B cell (primary cell): ENCODE data around the gene TDRD6. TPM values are rescaled to one million over a fixed set of nuclear protein-coding genes. Genes with fewer than 3 reads are reported as not detected.

Source experiments
- ATAC-seq: fragments of 200-7000 bp; cut with Tn5 transposase; one replicate; pipeline ENCODE4 v1.10.0; 2021; ENCODE audit warnings: low read depth, mild to moderate bottlenecking, moderate number of reproducible peaks, moderate library complexity
- CTCF ChIA-PET: fragments of 350-600 bp; sonication (Branson Sonifier 250); formaldehyde crosslinking; loops from one replicate; lab custom pipeline; 2021; ENCODE audit warnings: antibody characterized with exemption, inconsistent platforms; lab: Charles Lee
- POLR2A ChIA-PET: fragments of 350-600 bp; sonication (Branson Sonifier 250); formaldehyde crosslinking; loops from one replicate; lab custom pipeline; 2021; ENCODE audit warnings: antibody characterized with exemption; lab: Charles Lee
- DNase-seq: peaks from one replicate; pipeline ENCODE4 v3.0.0; 2013
- H2AFZ ChIP-seq: 2 replicates; pipeline ENCODE4 v1.6.1; 2012; ENCODE audit warnings: mild to moderate bottlenecking, low read depth, low read length; ENCODE audit not compliant: insufficient read depth, poor library complexity, severe bottlenecking
- H3K27ac ChIP-seq, 2 donors: 1 replicate in 1 of 2; 2 replicates in 1 of 2; pipeline ENCODE4 v1.5.1; 2012 to 2013; ENCODE audit warnings: low read length in 2 of 2, mild to moderate bottlenecking in 2 of 2, moderate library complexity in 1 of 2
- H3K27me3 ChIP-seq, 4 experiments: fragments of 200-600 bp in 1 of 4; sonication (generic) in 1 of 4; replicated peaks in 1 of 4; 1 replicate in 2 of 4; 2 replicates in 2 of 4; pipeline versions ENCODE4 v1.6.1 to v1.7.0; 2013 to 2016; ENCODE audit warnings: low read length in 3 of 4, mild to moderate bottlenecking in 2 of 4, mixed read lengths in 1 of 4, moderate library complexity in 1 of 4; ENCODE audit not compliant: insufficient read depth in 4 of 4, control insufficient read depth in 3 of 4; ENCODE audit errors: control extremely low read depth in 1 of 4
- H3K36me3 ChIP-seq, 2 experiments: replicated peaks in 1 of 2; 1 replicate in 1 of 2; 2 replicates in 1 of 2; pipeline versions ENCODE4 v1.6.1 to v1.7.1; 2013; ENCODE audit warnings: low read length in 1 of 2; ENCODE audit not compliant: insufficient read depth in 2 of 2, control insufficient read depth in 1 of 2; ENCODE audit errors: control extremely low read depth in 1 of 2, extremely low read depth in 1 of 2
- H3K4me1 ChIP-seq, 2 donors: fragments of 200-600 bp in 1 of 2; sonication (generic) in 1 of 2; 1 replicate in 1 of 2; 2 replicates in 1 of 2; pipeline versions ENCODE4 v1.5.1 to v1.6.1; 2013 to 2017; ENCODE audit warnings: low read length in 2 of 2; ENCODE audit not compliant: control insufficient read depth in 2 of 2, insufficient read depth in 2 of 2
- H3K4me2 ChIP-seq: replicated peaks from 2 replicates; pipeline ENCODE3; 2012; ENCODE audit warnings: mild to moderate bottlenecking, low read depth, low read length; ENCODE audit not compliant: poor library complexity, severe bottlenecking
- H3K4me3 ChIP-seq, 5 experiments: fragments of 200-600 bp in 1 of 5; sonication (generic) in 1 of 5; 1 replicate in 3 of 5; 2 replicates in 2 of 5; pipeline versions ENCODE4 v1.5.1 to v1.7.0; 2011 to 2016; ENCODE audit warnings: low read length in 4 of 5, mild to moderate bottlenecking in 4 of 5, low read depth in 2 of 5, control low read depth in 1 of 5, moderate library complexity in 1 of 5; ENCODE audit not compliant: insufficient read depth in 1 of 5; ENCODE audit errors: control extremely low read depth in 1 of 5, extremely low read depth in 1 of 5
- H3K79me2 ChIP-seq: fragments of 200-600 bp; sonication (generic); one replicate; pipeline ENCODE4 v1.6.0; 2016; ENCODE audit warnings: low read length; ENCODE audit not compliant: control insufficient read depth, insufficient read depth
- H3K9ac ChIP-seq: fragments of 200-600 bp; sonication (generic); 2 replicates; pipeline ENCODE4 v1.6.1; 2017; ENCODE audit warnings: mild to moderate bottlenecking, low read length, moderate library complexity
- H3K9me3 ChIP-seq, 3 donors: one replicate each; pipeline versions ENCODE4 v1.6.1 to v1.7.1; 2013; ENCODE audit warnings: low read length in 2 of 3; ENCODE audit not compliant: control insufficient read depth in 2 of 3, insufficient read depth in 1 of 3; ENCODE audit errors: control extremely low read depth in 1 of 3
- H4K20me1 ChIP-seq: 2 replicates; pipeline ENCODE4 v1.6.0; 2012; ENCODE audit warnings: mild to moderate bottlenecking, low read length; ENCODE audit not compliant: insufficient read depth, control insufficient read depth, poor library complexity, severe bottlenecking
- H3K27ac Mint-ChIP-seq: one replicate; pipeline ENCODE4 v1.8.0; 2021; ENCODE audit warnings: mixed read lengths
- H3K27me3 Mint-ChIP-seq: one replicate; pipeline ENCODE4 v1.8.0; 2021; ENCODE audit warnings: mixed read lengths
- H3K4me1 Mint-ChIP-seq: one replicate; pipeline ENCODE4 v1.8.0; 2021; ENCODE audit warnings: mixed read lengths
- H3K4me3 Mint-ChIP-seq: one replicate; pipeline ENCODE4 v1.8.0; 2021; ENCODE audit warnings: mixed read lengths
- H3K9me3 Mint-ChIP-seq: one replicate; pipeline ENCODE4 v1.8.0; 2022; ENCODE audit warnings: mixed read lengths; ENCODE audit not compliant: insufficient read depth
- EZH2 ChIP-seq: IDR thresholded peaks from 2 replicates; pipeline ENCODE4 v1.6.1; 2012; ENCODE audit warnings: borderline replicate concordance, low read depth, mild to moderate bottlenecking, moderate library complexity, low read length; ENCODE audit not compliant: insufficient read depth, poor library complexity, severe bottlenecking
- WGBS: methylation state at CpG from one replicate; pipeline ENCODE4 v1.1.5; 2013; ENCODE audit warnings: missing lambda C conversion rate; ENCODE audit not compliant: insufficient coverage; 5-methylcytosine and 5-hydroxymethylcytosine counted together
- intact Hi-C: fragments of 100-400 bp; cut with micrococcal nuclease; formaldehyde crosslinking; loops from one replicate; pipeline ENCODE4 v1.10.0; 2022
- polyA plus RNA-seq: library from polyadenylated mRNA; depleted of rRNA; stranded (reverse); fragments of >200 nt; gene quantifications from 2 replicates; pipeline ENCODE4 v1.2.3, GENCODE V29; 2012
- total RNA-seq, 2 donors: library from RNA; stranded (reverse); fragments of 120-200 nt in 1 of 2; gene quantifications; 1 replicate in 1 of 2; 2 replicates in 1 of 2; pipeline versions ENCODE4 v1.2.3 to v1.2.4, GENCODE V29; 2013 to 2022
- TF ChIP-seq, protein P1 (sequence below): fragments of 200-600 bp; IDR thresholded peaks from one replicate; pipeline ENCODE4 v1.8.0; 2022; ENCODE audit warnings: antibody characterized with exemption, mild to moderate bottlenecking

Gene TDRD6
- total and polyA plus RNA-seq, 2 donors (not counting 1 experiment from before 2014, with no cell fraction given) = 0.01 TPM; not detected in 1

DNA sequence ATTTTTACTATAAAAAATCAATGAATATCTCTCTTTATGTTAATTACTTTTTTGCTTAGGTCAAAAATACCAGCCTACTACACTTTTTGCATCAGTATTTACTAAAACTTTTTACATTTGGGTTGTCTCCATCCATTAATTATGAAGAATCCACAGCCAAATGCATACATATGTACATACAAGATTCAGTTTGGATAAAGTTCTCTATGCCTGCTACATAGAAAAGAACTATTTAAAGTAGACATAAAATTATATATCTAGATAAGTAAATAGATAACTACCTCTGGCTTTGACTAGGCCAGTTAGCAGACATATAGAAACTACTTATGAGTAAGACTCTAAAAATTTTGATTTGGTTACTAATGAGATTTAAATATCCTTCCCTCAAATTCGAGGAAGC, 12.3 kb downstream of the TDRD6 start:
- H3K4me1 Mint-ChIP-seq = no peaks in the 10 kb centered on the region
- Histone ChIP-seq H3K4me2 (no peak overlapping the region), H3K4me1 (no peaks in the 10 kb centered on the region), H3K36me3 (no peaks in the 10 kb centered on the region), H3K27me3 (peaks cover 0 to 9% (median 1%) of the 10 kb centered on the region in 4 experiments), H4K20me1 (no peaks in the 10 kb centered on the region), H3K9ac (no peak overlapping the region), H3K79me2 (no peaks in the 10 kb centered on the region), H3K4me3 (no peak overlapping the region), H2AFZ (no peak overlapping the region), H3K27ac (no peak overlapping the region), H3K9me3 (no peaks in the 10 kb centered on the region)
- ChIA-PET POLR2A (no interaction called here), CTCF (no interaction called here)
- ATAC-seq (no peak), DNase-seq (no peak)
- H3K27me3 Mint-ChIP-seq = peaks cover 25% of the 10 kb centered on the region
- intact Hi-C loops = no loop called here
- WGBS = no CpG with 5 or more reads among the region's 1 CpG
- no peak overlapping the region for H3K27ac Mint-ChIP-seq
- TF ChIP-seq, protein P1, sequence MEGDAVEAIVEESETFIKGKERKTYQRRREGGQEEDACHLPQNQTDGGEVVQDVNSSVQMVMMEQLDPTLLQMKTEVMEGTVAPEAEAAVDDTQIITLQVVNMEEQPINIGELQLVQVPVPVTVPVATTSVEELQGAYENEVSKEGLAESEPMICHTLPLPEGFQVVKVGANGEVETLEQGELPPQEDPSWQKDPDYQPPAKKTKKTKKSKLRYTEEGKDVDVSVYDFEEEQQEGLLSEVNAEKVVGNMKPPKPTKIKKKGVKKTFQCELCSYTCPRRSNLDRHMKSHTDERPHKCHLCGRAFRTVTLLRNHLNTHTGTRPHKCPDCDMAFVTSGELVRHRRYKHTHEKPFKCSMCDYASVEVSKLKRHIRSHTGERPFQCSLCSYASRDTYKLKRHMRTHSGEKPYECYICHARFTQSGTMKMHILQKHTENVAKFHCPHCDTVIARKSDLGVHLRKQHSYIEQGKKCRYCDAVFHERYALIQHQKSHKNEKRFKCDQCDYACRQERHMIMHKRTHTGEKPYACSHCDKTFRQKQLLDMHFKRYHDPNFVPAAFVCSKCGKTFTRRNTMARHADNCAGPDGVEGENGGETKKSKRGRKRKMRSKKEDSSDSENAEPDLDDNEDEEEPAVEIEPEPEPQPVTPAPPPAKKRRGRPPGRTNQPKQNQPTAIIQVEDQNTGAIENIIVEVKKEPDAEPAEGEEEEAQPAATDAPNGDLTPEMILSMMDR = no peak
- no peak for TF ChIP-seq EZH2
- H3K9me3 Mint-ChIP-seq = no peaks in the 10 kb centered on the region
- H3K4me3 Mint-ChIP-seq = no peak overlapping the region

DNA sequence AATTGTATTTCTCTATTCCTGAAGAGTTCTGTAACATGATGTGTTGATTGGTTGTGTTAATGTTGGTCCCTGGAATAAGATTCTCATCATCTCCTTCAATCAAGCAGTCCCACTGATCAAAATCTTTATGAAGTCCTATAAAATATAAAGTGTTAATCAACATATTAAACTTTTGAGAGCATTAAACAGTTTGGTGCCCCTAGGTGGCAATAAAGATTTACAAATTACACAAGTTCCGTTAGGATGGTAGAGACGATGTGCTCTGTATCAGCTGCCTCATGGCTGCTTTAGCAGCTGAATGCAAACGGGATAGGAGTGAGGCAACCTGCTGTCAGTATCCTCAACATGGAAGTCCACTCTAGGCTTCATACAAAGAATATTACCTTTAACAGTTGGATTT, 16.9 kb downstream of the TDRD6 start:
- no peak for ATAC-seq
- no CpG with 5 or more reads among the region's 3 CpGs for WGBS
- POLR2A ChIA-PET = no interaction called here

More for the DNA sequence above, 16.9 kb downstream of the TDRD6 start:
- Histone ChIP-seq H3K4me2 (no peak overlapping the region), H2AFZ (no peak overlapping the region), H3K4me3 (no peak overlapping the region), H3K4me1 (no peaks in the 10 kb centered on the region), H3K9ac (no peak overlapping the region), H3K36me3 (no peaks in the 10 kb centered on the region), H4K20me1 (no peaks in the 10 kb centered on the region), H3K79me2 (no peaks in the 10 kb centered on the region), H3K27me3 (peaks cover 0 to 4% (median 2%) of the 10 kb centered on the region in 4 experiments), H3K27ac (no peak overlapping the region), H3K9me3 (no peaks in the 10 kb centered on the region)
- Mint-ChIP-seq H3K27me3 (peaks cover 22% of the 10 kb centered on the region), H3K9me3 (no peaks in the 10 kb centered on the region), H3K4me3 (no peak overlapping the region), H3K27ac (no peak overlapping the region), H3K4me1 (no peaks in the 10 kb centered on the region)
- intact Hi-C loops = no loop called here
- DNase-seq = no peak
- CTCF ChIA-PET = no interaction called here
- TF ChIP-seq, protein P1 = no peak
- TF ChIP-seq EZH2 = no peak
